GM12875 (cell line): ENCODE data around the gene DMRT1.
"Not testable (repeated sequence)": the region's sequence is repeated elsewhere in the genome, so short reads cannot be mapped to it uniquely, and the experiment has no call there.

Experiments used
- H3K4me3 ChIP-seq: one replicate; pipeline ENCODE4 v1.5.1; 2011; ENCODE audit warnings: low read depth, low read length, control low read depth
- TF ChIP-seq, protein P1 (sequence below): IDR thresholded peaks from 2 replicates; pipeline ENCODE4 v1.5.1; 2011; ENCODE audit warnings: low read depth, mild to moderate bottlenecking, control low read depth, inconsistent platforms, low read length, moderate library complexity, borderline replicate concordance; ENCODE audit not compliant: insufficient read depth

Gene DMRT1

GRCh38 chr9:859251-859650, 17.8 kb downstream of the DMRT1 start:
- TF ChIP-seq, protein P1, sequence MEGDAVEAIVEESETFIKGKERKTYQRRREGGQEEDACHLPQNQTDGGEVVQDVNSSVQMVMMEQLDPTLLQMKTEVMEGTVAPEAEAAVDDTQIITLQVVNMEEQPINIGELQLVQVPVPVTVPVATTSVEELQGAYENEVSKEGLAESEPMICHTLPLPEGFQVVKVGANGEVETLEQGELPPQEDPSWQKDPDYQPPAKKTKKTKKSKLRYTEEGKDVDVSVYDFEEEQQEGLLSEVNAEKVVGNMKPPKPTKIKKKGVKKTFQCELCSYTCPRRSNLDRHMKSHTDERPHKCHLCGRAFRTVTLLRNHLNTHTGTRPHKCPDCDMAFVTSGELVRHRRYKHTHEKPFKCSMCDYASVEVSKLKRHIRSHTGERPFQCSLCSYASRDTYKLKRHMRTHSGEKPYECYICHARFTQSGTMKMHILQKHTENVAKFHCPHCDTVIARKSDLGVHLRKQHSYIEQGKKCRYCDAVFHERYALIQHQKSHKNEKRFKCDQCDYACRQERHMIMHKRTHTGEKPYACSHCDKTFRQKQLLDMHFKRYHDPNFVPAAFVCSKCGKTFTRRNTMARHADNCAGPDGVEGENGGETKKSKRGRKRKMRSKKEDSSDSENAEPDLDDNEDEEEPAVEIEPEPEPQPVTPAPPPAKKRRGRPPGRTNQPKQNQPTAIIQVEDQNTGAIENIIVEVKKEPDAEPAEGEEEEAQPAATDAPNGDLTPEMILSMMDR: no peak
- no peak overlapping the region for H3K4me3 ChIP-seq

DNA sequence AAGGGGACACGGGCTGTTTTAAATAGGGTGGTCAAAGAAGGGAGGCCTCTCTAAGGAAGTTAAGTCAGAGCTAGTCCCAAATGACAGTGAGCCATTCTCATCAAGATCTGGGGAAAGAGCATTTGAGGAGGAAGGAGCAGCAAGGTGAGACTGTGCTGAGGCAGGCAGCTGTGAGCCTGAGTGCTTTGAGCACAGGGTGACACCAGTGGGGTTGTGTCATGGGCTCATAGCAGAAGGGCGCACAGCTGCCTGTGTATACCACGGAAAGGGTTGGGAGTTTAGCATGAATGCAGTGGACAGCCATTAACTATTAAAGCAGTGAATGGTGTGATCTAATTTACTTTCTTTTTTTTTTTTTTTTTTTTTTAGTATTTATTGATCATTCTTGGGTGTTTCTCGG, 19.2 kb downstream of the DMRT1 start:
- no peak overlapping the region for H3K4me3 ChIP-seq
- TF ChIP-seq, protein P1: no peak

DNA sequence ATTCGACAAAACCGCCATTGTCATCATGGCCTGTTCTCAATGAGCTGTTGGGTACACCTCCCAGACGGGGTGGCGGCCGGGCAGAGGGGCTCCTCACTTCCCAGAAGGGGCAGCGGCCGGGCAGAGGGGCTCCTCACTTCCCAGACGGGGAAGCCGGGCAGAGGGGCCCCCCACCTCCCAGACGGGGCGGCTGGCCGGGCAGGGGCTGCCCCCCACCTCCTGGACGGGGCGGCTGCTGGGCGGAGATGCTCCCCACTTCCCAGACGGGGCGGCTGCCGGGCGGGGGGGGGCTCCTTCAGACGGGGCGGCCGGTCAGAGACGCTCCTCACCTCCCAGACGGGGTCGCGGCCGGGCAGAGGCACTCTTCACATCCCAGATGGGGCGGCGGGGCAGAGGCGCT, 20.0 kb downstream of the DMRT1 start:
- H3K4me3 ChIP-seq: not testable (repeated sequence)

DNA sequence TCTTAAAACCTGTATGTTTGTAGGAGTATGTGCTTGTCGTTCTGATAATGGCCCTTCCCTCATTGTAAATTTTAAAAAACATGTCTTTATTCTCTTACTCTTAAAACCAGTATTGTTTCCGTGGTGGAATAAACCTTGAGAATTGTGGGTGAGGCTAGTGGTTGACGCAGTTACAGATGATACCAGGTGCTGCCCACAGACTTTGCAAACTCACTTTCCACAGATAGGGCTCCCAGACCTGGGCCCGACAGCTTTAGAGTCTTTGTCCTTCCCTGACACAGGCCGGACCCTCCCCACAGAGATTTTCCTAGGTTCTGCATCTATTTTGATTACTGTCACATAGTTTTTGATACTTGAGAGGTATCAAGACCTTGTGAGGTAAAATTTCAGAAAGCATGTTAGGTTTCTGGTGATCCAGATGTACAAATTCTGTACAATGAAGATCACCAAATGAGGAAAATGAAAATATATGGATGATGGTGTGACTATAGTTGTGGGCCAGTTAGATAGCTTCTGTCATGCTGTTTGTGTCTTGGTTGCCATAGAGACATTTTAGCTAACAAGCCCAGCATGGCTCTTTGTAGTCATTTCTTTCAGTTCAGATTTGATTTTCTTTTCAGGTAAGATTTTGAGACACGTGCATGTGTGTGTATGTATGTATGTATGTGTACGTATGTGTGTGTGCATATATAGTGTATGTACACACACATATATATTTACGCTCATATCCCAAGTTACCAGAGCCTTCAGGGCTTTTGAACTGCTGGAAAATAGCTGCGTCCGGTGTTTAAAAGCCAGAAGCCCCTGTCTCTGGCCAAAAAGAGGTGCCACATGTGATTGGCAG, 33.8 kb downstream of the DMRT1 start:
- H3K4me3 ChIP-seq: no peak overlapping the region
- TF ChIP-seq, protein P1: no peak

GRCh38 chr9:876425-876824, 34.9 kb downstream of the DMRT1 start:
- no peak overlapping the region for H3K4me3 ChIP-seq
- TF ChIP-seq, protein P1: no peak

GRCh38 chr9:878239-878638, 36.7 kb downstream of the DMRT1 start:
- H3K4me3 ChIP-seq: no peak overlapping the region
- TF ChIP-seq, protein P1: no peak

DNA sequence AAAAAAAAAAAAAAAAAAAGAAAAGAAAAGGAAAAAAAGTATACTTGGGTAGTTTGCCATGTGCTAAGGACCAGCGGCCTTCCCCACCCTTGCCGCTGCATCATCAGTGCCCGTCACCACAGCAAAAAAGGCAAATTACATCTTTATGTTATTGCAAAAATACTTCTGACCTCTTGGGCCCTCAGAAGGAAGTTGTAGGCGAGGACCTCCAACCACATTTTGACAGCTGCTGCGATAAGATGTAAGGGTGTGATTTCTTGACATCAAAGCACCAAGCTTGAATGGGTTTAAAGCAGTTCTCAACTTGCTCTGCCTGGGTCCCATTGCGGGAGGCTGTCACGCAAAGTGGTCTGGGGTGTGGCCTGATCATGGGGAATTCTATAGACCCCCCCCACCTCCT, 39.2 kb downstream of the DMRT1 start:
- no peak overlapping the region for H3K4me3 ChIP-seq
- TF ChIP-seq, protein P1: no peak
